ENCODE results near the gene SMIM8. TPM values are rescaled to one million over a fixed set of nuclear protein-coding genes. Genes with fewer than 3 reads are reported as not detected.
A peak's percentile ranks its signal among the peaks of the same experiment; 100 is the strongest.

The SMIM8 gene
- total and polyA plus RNA-seq, 2 donors from 2014 or later = 10.5 to 14.6 TPM

DNA sequence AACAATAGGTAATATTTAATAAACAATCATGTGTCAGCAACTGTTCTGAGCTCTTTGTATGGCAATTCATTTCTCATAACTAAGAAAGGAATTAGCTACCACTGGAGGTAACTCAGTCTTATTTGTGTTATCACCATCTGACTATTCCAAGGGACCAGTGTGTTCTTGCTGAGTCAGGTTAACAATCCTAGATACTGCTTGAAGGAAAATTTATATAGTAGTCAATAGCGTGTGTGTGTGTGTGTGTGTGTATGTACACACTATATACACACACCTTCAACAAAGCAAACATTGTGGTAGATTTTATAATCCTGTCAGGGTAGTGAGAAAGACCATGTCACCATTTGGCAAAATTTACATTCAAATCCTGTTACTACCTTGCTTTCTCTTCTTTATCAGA lies 45.8 kb upstream of the SMIM8 start:
- Histone ChIP-seq H3K9ac (ENCODE audit: low read length in 3 of 3) (no peak overlapping the region), H3K27ac (ENCODE audit: low read depth in 2 of 2, low read length in 2 of 2) (no peak overlapping the region), H3K4me3 (ENCODE audit: low read length in 3 of 3) (no peak overlapping the region), H3K4me1 (ENCODE audit: control insufficient read depth in 2 of 3, insufficient read depth in 2 of 3, low read depth in 1 of 3, low read length in 3 of 3) (no peaks in the 10 kb centered on the region), H3K27me3 (ENCODE audit: control insufficient read depth, insufficient read depth, low read length) (no peaks in the 10 kb centered on the region), H3K36me3 (ENCODE audit: control insufficient read depth in 2 of 3, insufficient read depth in 3 of 3, low read length in 3 of 3) (no peaks in the 10 kb centered on the region), H3K9me3 (ENCODE audit: control insufficient read depth in 2 of 3, insufficient read depth in 1 of 3, low read length in 3 of 3) (no peaks in the 10 kb centered on the region)
- intact Hi-C loops (cut with DNase I) = no loop called here
- TF ChIP-seq, protein P1, sequence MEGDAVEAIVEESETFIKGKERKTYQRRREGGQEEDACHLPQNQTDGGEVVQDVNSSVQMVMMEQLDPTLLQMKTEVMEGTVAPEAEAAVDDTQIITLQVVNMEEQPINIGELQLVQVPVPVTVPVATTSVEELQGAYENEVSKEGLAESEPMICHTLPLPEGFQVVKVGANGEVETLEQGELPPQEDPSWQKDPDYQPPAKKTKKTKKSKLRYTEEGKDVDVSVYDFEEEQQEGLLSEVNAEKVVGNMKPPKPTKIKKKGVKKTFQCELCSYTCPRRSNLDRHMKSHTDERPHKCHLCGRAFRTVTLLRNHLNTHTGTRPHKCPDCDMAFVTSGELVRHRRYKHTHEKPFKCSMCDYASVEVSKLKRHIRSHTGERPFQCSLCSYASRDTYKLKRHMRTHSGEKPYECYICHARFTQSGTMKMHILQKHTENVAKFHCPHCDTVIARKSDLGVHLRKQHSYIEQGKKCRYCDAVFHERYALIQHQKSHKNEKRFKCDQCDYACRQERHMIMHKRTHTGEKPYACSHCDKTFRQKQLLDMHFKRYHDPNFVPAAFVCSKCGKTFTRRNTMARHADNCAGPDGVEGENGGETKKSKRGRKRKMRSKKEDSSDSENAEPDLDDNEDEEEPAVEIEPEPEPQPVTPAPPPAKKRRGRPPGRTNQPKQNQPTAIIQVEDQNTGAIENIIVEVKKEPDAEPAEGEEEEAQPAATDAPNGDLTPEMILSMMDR (IDR thresholded peaks at IDR 0.05; ENCODE audit: borderline replicate concordance, extremely low read depth, insufficient read depth) = no peak
- DNase-seq (no peak), FAIRE-seq (no peak)

DNA sequence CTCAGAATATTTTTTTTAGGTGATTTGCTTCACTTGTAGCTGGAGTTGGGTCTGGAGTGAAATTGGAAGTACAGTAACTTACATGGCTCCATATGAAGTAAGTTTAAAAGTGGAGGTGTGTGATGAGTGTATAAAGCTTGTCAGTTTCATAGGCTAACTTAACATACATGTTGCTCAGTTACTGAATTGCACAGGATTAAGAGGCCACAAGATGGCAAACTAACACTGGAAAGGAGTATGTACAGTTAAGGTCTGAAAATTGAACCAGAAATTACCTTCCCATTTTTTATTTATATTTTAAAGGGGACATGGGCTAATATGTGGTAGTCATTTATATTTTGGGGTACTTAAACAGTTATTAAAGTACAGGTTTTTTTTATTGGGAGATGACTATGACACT lies 45.3 kb upstream of the SMIM8 start:
- H3K36me3 ChIP-seq (ENCODE audit: control insufficient read depth in 2 of 3, insufficient read depth in 3 of 3, low read length in 3 of 3) = no peaks in the 10 kb centered on the region
- intact Hi-C loops (cut with DNase I) = no loop called here
- FAIRE-seq = no peak
- DNase-seq = peak in 1 of 5 donors; percentile 11
- H3K4me1 ChIP-seq (ENCODE audit: control insufficient read depth in 2 of 3, insufficient read depth in 2 of 3, low read depth in 1 of 3, low read length in 3 of 3) = no peaks in the 10 kb centered on the region
- no peak overlapping the region for H3K9ac ChIP-seq (ENCODE audit: low read length in 3 of 3)
- no peak overlapping the region for H3K27ac ChIP-seq (ENCODE audit: low read depth in 2 of 2, low read length in 2 of 2)
- H3K27me3 ChIP-seq (ENCODE audit: control insufficient read depth, insufficient read depth, low read length) = no peaks in the 10 kb centered on the region
- H3K4me3 ChIP-seq (ENCODE audit: low read length in 3 of 3) = no peak overlapping the region
- TF ChIP-seq, protein P1 (IDR thresholded peaks at IDR 0.05; ENCODE audit: borderline replicate concordance, extremely low read depth, insufficient read depth) = no peak
- H3K9me3 ChIP-seq (ENCODE audit: control insufficient read depth in 2 of 3, insufficient read depth in 1 of 3, low read length in 3 of 3) = no peaks in the 10 kb centered on the region

DNA sequence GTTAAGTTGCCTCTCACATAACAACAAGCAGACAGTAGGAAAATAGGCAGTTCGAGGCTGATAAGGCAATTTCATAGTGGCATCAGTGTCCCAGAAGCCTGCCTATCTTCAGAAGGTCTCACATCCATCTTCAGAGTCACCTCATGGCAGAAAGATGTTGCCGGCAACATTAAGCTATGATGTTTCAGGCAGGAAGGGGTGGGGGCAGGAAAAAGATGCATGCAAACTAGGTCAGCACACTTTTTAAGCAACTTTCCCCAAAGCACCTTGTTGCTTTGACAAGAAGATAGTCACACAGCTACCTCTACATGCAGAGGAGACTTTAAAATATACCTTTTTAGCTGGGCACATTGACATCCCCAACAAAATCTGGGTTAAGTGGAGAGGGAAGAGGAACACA lies 43.2 kb upstream of the SMIM8 start:
- intact Hi-C loops (cut with DNase I) = no loop called here
- no peak for FAIRE-seq

More for the DNA sequence above, 43.2 kb upstream of the SMIM8 start:
- H3K9ac ChIP-seq (ENCODE audit: low read length in 3 of 3) = no peak overlapping the region
- H3K9me3 ChIP-seq (ENCODE audit: control insufficient read depth in 2 of 3, insufficient read depth in 1 of 3, low read length in 3 of 3) = no peaks in the 10 kb centered on the region
- peak in 2 of 5 donors; percentile 16 to 23 for DNase-seq
- no peaks in the 10 kb centered on the region for H3K4me1 ChIP-seq (ENCODE audit: control insufficient read depth in 2 of 3, insufficient read depth in 2 of 3, low read depth in 1 of 3, low read length in 3 of 3)
- no peak overlapping the region for H3K4me3 ChIP-seq (ENCODE audit: low read length in 3 of 3)
- no peaks in the 10 kb centered on the region for H3K27me3 ChIP-seq (ENCODE audit: control insufficient read depth, insufficient read depth, low read length)
- H3K27ac ChIP-seq (ENCODE audit: low read depth in 2 of 2, low read length in 2 of 2) = no peak overlapping the region
- H3K36me3 ChIP-seq (ENCODE audit: control insufficient read depth in 2 of 3, insufficient read depth in 3 of 3, low read length in 3 of 3) = no peaks in the 10 kb centered on the region
- TF ChIP-seq, protein P1 (IDR thresholded peaks at IDR 0.05; ENCODE audit: borderline replicate concordance, extremely low read depth, insufficient read depth) = no peak

Data from kidney (tissue), 14 donors.